SK-N-SH treated with all-trans-retinoic acid at 6 μM for 48 hours (cell line): ENCODE results near the gene SPRED1.
A peak's percentile ranks its signal among the peaks of the same experiment; 100 is the strongest.

Experiments
- ATAC-seq: fragments of 200-7000 bp; cut with Tn5 transposase; 3 replicates; pipeline ENCODE4 v1.9.1; 2020; ENCODE audit warnings: mild to moderate bottlenecking, moderate library complexity
- BACH2 ChIP-seq: fragments of 250-450 bp; sonication (Bioruptor Pico); IDR thresholded peaks from 2 replicates; pipeline ENCODE4 v1.9.0; 2021; ENCODE audit warnings: mild to moderate bottlenecking, borderline replicate concordance
- CSDC2 ChIP-seq: fragments of 250-450 bp; sonication (Bioruptor Pico); IDR thresholded peaks from 2 replicates; pipeline ENCODE4 v1.5.0; 2020; ENCODE audit warnings: mild to moderate bottlenecking, moderate library complexity
- ESRRG ChIP-seq: fragments of 250-450 bp; sonication (Bioruptor Pico); IDR thresholded peaks from 2 replicates; pipeline ENCODE4 v1.6.1; 2021; ENCODE audit warnings: mild to moderate bottlenecking
- ISL1 ChIP-seq: fragments of 250-450 bp; sonication (Bioruptor Pico); IDR thresholded peaks from 2 replicates; pipeline ENCODE4 v2.1.2; 2022; ENCODE audit warnings: mild to moderate bottlenecking, moderate library complexity
- OSR1 ChIP-seq: fragments of 250-450 bp; sonication (Bioruptor Pico); IDR thresholded peaks from 2 replicates; pipeline ENCODE4 v1.8.0; 2022; ENCODE audit warnings: moderate library complexity, mild to moderate bottlenecking, inconsistent platforms
- PPARA ChIP-seq: fragments of 250-450 bp; sonication (Bioruptor Pico); IDR thresholded peaks from 2 replicates; pipeline ENCODE4 v1.5.0; 2020; ENCODE audit warnings: mild to moderate bottlenecking, borderline replicate concordance
- RARB ChIP-seq: fragments of 250-450 bp; sonication (Bioruptor Pico); IDR thresholded peaks from 2 replicates; pipeline ENCODE4 v1.8.0; 2021; ENCODE audit warnings: mild to moderate bottlenecking, moderate library complexity
- SNAI2 ChIP-seq: fragments of 250-450 bp; sonication (Bioruptor Pico); IDR thresholded peaks from 2 replicates; pipeline ENCODE4 v1.5.0; 2020; ENCODE audit warnings: mild to moderate bottlenecking, moderate library complexity
- TCF4 ChIP-seq: fragments of 250-450 bp; sonication (Bioruptor Pico); IDR thresholded peaks from 2 replicates; pipeline ENCODE4 v1.8.0; 2021; ENCODE audit warnings: mild to moderate bottlenecking, moderate library complexity, borderline replicate concordance
- TOX ChIP-seq: fragments of 250-450 bp; sonication (Bioruptor Pico); IDR thresholded peaks from 2 replicates; pipeline ENCODE4 v1.8.0; 2021; ENCODE audit warnings: mild to moderate bottlenecking, moderate library complexity, borderline replicate concordance
- ZC3H10 ChIP-seq: fragments of 250-450 bp; sonication (Bioruptor Pico); IDR thresholded peaks from 2 replicates; pipeline ENCODE4 v1.5.1; 2021; ENCODE audit warnings: mild to moderate bottlenecking, moderate library complexity
- ZFP3 ChIP-seq: fragments of 250-450 bp; sonication (Bioruptor Pico); IDR thresholded peaks from 2 replicates; pipeline ENCODE4 v1.5.0; 2020; ENCODE audit warnings: mild to moderate bottlenecking, moderate library complexity
- ZFP30 ChIP-seq: fragments of 450-650 bp; formaldehyde crosslinking; IDR thresholded peaks from 2 replicates; pipeline ENCODE4 v1.5.0; 2022; ENCODE audit warnings: mild to moderate bottlenecking, moderate library complexity
- ZNF565 ChIP-seq: fragments of 450-650 bp; formaldehyde crosslinking; conservative IDR thresholded peaks from 2 replicates; pipeline ENCODE4 v1.5.0; 2020; ENCODE audit warnings: low read depth, mild to moderate bottlenecking, moderate library complexity
- TF ChIP-seq, protein P1 (sequence below): fragments of 250-450 bp; sonication (Bioruptor Pico); IDR thresholded peaks from 2 replicates; pipeline ENCODE4 v1.5.1; 2021; ENCODE audit warnings: mild to moderate bottlenecking, moderate library complexity
- TF ChIP-seq, protein P2 (sequence below): fragments of 250-450 bp; sonication (Bioruptor Pico); IDR thresholded peaks from 2 replicates; pipeline ENCODE4 v1.5.0; 2020; ENCODE audit warnings: mild to moderate bottlenecking, moderate library complexity
- TF ChIP-seq, protein P3 (sequence below): fragments of 250-450 bp; sonication (Bioruptor Pico); IDR thresholded peaks from 2 replicates; pipeline ENCODE4 v1.8.0; 2021; ENCODE audit warnings: low read depth, mild to moderate bottlenecking, moderate library complexity, borderline replicate concordance

The SPRED1 gene

DNA sequence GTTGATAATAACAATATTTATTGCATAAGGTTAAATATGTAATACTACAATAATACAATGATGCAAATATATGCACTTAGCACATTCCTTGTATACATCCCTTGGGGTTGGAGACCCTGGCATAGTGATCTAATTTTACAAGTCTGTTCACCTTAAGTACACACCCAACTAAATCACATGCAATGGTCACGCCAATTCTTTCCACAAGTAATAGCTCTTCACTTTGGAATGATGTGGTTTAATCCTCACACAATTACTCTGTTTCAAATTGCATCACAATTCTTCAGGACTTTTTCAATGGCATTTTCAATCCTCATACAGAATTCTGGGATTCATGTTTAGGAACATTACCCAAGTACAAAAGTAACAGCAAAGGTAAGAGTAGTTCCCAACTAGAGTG is 27.3 kb upstream of the SPRED1 start:
- TF ChIP-seq, protein P1, sequence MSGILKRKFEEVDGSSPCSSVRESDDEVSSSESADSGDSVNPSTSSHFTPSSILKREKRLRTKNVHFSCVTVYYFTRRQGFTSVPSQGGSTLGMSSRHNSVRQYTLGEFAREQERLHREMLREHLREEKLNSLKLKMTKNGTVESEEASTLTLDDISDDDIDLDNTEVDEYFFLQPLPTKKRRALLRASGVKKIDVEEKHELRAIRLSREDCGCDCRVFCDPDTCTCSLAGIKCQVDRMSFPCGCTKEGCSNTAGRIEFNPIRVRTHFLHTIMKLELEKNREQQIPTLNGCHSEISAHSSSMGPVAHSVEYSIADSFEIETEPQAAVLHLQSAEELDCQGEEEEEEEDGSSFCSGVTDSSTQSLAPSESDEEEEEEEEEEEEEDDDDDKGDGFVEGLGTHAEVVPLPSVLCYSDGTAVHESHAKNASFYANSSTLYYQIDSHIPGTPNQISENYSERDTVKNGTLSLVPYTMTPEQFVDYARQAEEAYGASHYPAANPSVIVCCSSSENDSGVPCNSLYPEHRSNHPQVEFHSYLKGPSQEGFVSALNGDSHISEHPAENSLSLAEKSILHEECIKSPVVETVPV (CRISPR knock-in tag), result no peak
- TF ChIP-seq TOX (CRISPR knock-in tag), result no peak
- TF ChIP-seq RARB (CRISPR knock-in tag), result no peak
- no peak for TF ChIP-seq ZC3H10 (CRISPR knock-in tag)
- TF ChIP-seq, protein P2, sequence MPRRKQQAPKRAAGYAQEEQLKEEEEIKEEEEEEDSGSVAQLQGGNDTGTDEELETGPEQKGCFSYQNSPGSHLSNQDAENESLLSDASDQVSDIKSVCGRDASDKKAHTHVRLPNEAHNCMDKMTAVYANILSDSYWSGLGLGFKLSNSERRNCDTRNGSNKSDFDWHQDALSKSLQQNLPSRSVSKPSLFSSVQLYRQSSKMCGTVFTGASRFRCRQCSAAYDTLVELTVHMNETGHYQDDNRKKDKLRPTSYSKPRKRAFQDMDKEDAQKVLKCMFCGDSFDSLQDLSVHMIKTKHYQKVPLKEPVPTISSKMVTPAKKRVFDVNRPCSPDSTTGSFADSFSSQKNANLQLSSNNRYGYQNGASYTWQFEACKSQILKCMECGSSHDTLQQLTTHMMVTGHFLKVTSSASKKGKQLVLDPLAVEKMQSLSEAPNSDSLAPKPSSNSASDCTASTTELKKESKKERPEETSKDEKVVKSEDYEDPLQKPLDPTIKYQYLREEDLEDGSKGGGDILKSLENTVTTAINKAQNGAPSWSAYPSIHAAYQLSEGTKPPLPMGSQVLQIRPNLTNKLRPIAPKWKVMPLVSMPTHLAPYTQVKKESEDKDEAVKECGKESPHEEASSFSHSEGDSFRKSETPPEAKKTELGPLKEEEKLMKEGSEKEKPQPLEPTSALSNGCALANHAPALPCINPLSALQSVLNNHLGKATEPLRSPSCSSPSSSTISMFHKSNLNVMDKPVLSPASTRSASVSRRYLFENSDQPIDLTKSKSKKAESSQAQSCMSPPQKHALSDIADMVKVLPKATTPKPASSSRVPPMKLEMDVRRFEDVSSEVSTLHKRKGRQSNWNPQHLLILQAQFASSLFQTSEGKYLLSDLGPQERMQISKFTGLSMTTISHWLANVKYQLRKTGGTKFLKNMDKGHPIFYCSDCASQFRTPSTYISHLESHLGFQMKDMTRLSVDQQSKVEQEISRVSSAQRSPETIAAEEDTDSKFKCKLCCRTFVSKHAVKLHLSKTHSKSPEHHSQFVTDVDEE (CRISPR knock-in tag), result no peak
- TF ChIP-seq SNAI2, result no peak
- no peak for TF ChIP-seq ZNF565 (CRISPR knock-in tag)
- TF ChIP-seq ISL1 (CRISPR knock-in tag), result no peak

DNA sequence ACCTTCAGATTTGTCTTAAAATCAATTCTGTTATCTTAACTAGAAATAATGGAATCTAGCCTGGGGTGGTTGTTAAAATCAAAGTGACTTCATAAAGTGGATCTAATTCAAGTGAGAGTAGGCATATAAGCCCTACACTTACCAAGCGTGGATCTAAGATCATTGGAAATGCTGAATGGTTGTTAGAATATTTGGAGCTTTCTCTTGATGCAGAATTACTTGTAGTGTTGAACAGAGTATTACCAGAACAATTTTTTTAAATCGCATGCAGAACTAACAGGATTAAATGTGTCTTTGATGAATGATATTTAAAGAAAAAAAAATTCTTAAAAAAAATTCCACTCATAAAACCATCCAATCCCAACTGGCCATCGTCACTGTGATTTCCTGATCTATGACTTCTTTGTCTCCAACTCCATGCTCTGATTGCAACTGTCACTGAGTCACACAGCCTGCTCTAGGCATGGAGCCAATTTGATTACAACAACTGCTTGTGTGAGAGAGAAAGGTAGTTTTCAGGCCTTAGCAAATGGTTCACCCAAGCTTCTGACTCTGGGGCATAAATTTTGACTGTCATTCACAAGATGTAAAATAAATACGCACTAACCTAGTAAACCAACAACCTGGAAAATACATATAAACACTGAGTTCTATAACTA is 25.9 kb upstream of the SPRED1 start:
- peak; percentile 68 for ATAC-seq
- TF ChIP-seq OSR1 (CRISPR knock-in tag) (no peak), TOX (CRISPR knock-in tag) (peak; percentile 11; the same call in 1 of the 2 replicates), ISL1 (CRISPR knock-in tag) (0 out of 2 replicates have a peak, but pooled peaks have one; percentile 35)
- TF ChIP-seq, all 23 proteins: peak for 2

More for the DNA sequence above, 27.3 kb upstream of the SPRED1 start:
- ATAC-seq, result no peak

DNA sequence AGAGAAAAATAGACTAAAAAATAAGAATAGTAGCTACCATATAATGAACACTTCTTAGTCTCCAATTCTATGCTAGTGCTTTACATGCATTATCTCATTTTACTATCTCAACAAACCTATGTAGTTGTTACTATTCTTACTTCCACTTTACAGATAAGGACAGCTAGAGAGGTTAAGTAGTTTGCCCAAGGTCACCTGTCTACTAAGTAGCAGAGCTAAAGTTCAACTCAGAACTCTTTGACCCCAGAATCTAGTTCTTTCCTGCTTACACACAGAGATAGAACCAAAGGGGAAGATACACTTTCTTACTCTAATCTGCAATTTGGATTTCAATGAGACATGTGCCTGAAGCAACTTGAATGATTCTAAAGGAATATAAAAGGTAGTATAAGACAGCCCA is 24.7 kb upstream of the SPRED1 start:
- TF ChIP-seq ZFP30, result no peak
- no peak for ATAC-seq

DNA sequence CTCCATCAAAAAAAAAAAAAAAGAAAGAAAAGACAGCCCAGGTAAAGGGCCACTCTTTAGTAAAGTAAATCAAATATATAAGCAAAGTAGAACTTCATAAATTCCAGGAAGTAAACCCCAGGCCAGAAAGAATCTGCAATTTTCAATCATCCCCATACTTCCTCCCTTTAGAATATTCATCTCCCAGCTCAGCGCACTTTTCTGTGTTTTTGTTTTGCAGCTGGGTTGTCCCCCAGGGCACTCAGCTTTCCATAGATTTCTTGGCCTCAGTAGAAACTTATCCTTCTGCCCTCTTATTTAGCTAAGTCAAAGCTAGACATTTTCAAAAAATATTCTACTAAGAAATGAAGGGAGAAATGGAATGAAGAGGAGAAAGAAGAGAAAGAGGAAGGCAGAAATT is 24.0 kb upstream of the SPRED1 start:
- ATAC-seq, result no peak
- TF ChIP-seq BACH2 (CRISPR knock-in tag) (no peak), ZFP3 (CRISPR knock-in tag) (no peak), SNAI2 (no peak), TCF4 (CRISPR knock-in tag) (no peak)
- TF ChIP-seq, protein P3, sequence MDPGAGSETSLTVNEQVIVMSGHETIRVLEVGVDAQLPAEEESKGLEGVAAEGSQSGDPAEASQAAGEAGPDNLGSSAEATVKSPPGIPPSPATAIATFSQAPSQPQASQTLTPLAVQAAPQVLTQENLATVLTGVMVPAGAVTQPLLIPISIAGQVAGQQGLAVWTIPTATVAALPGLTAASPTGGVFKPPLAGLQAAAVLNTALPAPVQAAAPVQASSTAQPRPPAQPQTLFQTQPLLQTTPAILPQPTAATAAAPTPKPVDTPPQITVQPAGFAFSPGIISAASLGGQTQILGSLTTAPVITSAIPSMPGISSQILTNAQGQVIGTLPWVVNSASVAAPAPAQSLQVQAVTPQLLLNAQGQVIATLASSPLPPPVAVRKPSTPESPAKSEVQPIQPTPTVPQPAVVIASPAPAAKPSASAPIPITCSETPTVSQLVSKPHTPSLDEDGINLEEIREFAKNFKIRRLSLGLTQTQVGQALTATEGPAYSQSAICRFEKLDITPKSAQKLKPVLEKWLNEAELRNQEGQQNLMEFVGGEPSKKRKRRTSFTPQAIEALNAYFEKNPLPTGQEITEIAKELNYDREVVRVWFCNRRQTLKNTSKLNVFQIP (CRISPR knock-in tag), result no peak

DNA sequence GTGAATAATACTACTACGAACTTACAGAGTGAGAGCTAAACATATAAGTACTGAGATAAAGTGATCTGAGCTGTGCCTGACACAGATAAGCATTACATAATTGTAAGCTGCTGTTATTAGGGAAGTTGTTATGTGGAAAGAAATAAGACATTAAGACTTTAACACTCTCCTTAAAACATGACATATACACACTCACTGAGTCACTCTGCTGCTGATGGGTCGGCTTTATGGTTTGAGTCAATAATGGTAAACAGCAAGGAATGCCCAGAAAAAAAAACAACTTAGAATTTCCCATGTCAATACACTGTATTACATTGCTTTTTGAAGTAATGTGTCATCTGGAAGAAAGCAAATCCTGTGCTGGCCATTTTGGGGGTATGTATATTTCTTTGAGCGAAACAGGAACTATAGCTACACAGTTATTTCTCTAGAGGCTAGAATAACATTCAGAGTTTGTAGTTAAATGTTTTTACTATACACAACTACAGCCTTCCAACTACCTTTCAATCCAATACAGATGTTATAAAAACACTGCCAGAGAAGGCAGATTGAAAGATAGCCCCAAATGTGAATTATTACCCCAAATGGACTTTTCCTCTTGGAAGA is 22.8 kb upstream of the SPRED1 start:
- ATAC-seq, result no peak
- no peak for TF ChIP-seq TOX (CRISPR knock-in tag)
- no peak for TF ChIP-seq ZC3H10 (CRISPR knock-in tag)
- no peak for TF ChIP-seq ESRRG (CRISPR knock-in tag)
- TF ChIP-seq, protein P2 (CRISPR knock-in tag), result no peak
- TF ChIP-seq CSDC2 (CRISPR knock-in tag), result no peak
- no peak for TF ChIP-seq PPARA
- TF ChIP-seq, protein P3 (CRISPR knock-in tag), result no peak
